Parathyroid adenoma (tissue), 2 donors: ENCODE results near the gene CFAP100.

Experiments used
- H2AFZ ChIP-seq: fragments of 300-600 bp; sonication (generic); one replicate; pipeline ENCODE4 v1.7.0; 2017; ENCODE audit warnings: antibody characterized with exemption, mild to moderate bottlenecking
- H3K27ac ChIP-seq: fragments of 300-600 bp; sonication (generic); one replicate; pipeline ENCODE4 v1.7.0; 2017
- H3K27me3 ChIP-seq: fragments of 300-600 bp; sonication (generic); one replicate; pipeline ENCODE4 v1.7.0; 2017; ENCODE audit warnings: low read length; ENCODE audit not compliant: control insufficient read depth, insufficient read depth
- H3K36me3 ChIP-seq: fragments of 300-600 bp; sonication (generic); one replicate; pipeline ENCODE4 v1.7.0; 2017; ENCODE audit warnings: low read length; ENCODE audit not compliant: control insufficient read depth, insufficient read depth
- H3K4me1 ChIP-seq: fragments of 300-600 bp; sonication (generic); one replicate; pipeline ENCODE4 v1.7.0; 2017; ENCODE audit warnings: control low read depth
- H3K4me2 ChIP-seq: fragments of 300-600 bp; sonication (generic); one replicate; pipeline ENCODE4 v1.7.0; 2017; ENCODE audit warnings: low read length
- H3K4me3 ChIP-seq: fragments of 300-600 bp; sonication (generic); one replicate; pipeline ENCODE4 v1.7.0; 2017; ENCODE audit warnings: low read depth, low read length
- H3K79me2 ChIP-seq: fragments of 300-600 bp; sonication (generic); one replicate; pipeline ENCODE4 v1.7.0; 2017; ENCODE audit warnings: control low read depth
- H3K9ac ChIP-seq: fragments of 300-600 bp; sonication (generic); one replicate; pipeline ENCODE4 v1.7.0; 2017; ENCODE audit warnings: mild to moderate bottlenecking
- H3K9me3 ChIP-seq: fragments of 300-600 bp; sonication (generic); one replicate; pipeline ENCODE4 v1.7.0; 2017; ENCODE audit warnings: low read length; ENCODE audit not compliant: control insufficient read depth
- TF ChIP-seq, protein P1 (sequence below): fragments of 300-600 bp; sonication (generic); IDR thresholded peaks from one replicate; pipeline ENCODE4 v1.7.0; 2017; ENCODE audit warnings: antibody characterized with exemption, mild to moderate bottlenecking
- donor health status: primary hyperparathyroidism.

CFAP100 gene

DNA sequence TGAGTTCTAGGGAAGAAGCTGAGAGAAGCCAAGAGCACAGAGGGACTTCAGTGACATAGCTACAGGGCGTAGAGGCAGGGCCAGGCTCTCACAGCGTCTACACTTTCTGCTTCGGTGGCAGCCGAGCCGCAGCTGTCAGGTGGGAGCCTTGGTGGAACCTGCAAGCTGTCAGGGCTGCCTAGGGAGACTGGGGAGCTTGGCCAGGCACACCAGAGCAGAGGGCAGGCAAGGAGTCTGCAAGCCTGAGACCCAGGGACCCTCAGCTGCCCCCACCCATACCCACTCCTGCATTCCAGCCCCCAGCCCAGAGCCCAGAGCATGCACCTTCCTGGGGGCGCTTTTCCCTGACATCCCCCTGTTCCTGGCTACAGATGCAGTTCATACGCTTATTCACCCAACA lies 24.1 kb upstream of the CFAP100 start:
- no peak overlapping the region for H3K4me2 ChIP-seq
- H3K27me3 ChIP-seq = no peaks in the 10 kb centered on the region
- H3K4me1 ChIP-seq = no peaks in the 10 kb centered on the region
- TF ChIP-seq, protein P1, sequence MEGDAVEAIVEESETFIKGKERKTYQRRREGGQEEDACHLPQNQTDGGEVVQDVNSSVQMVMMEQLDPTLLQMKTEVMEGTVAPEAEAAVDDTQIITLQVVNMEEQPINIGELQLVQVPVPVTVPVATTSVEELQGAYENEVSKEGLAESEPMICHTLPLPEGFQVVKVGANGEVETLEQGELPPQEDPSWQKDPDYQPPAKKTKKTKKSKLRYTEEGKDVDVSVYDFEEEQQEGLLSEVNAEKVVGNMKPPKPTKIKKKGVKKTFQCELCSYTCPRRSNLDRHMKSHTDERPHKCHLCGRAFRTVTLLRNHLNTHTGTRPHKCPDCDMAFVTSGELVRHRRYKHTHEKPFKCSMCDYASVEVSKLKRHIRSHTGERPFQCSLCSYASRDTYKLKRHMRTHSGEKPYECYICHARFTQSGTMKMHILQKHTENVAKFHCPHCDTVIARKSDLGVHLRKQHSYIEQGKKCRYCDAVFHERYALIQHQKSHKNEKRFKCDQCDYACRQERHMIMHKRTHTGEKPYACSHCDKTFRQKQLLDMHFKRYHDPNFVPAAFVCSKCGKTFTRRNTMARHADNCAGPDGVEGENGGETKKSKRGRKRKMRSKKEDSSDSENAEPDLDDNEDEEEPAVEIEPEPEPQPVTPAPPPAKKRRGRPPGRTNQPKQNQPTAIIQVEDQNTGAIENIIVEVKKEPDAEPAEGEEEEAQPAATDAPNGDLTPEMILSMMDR = no peak
- no peaks in the 10 kb centered on the region for H3K36me3 ChIP-seq
- H3K79me2 ChIP-seq = no peaks in the 10 kb centered on the region
- H3K9ac ChIP-seq = no peak overlapping the region
- H2AFZ ChIP-seq = no peak overlapping the region
- no peaks in the 10 kb centered on the region for H3K9me3 ChIP-seq
- no peak overlapping the region for H3K27ac ChIP-seq
- no peak overlapping the region for H3K4me3 ChIP-seq

DNA sequence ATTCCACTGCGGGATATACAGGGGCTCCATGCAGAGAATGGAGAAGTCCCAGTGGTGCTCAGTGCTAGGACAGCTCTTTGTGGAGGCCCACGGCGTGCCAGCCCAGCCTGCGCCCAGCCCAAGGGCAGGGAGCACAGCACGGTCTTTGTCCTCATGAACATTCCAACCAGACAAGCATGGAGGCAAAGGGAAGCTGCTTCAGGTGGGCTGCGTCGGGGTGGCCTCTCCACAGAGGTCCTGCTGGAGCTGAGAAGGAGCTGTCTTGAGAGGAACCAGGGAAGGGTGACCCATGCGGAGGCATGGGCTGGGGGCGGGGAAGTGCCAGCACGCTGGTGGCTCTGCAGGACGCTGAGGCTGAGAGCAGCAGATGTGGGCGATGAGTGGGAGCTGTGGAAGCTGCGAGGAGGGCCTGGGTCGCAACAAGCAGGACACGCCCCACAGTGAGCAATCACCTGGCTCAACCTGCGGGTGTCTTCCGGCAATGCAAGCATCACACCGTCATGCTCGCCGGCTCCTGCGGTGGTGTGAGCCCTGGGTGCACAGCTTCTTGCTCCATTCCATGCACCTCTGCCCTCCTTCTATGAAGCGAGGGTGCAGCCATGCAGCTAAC lies 23.5 kb upstream of the CFAP100 start:
- H3K4me1 ChIP-seq = no peaks in the 10 kb centered on the region
- H3K4me3 ChIP-seq = no peak overlapping the region
- H3K27ac ChIP-seq = no peak overlapping the region
- no peak overlapping the region for H3K9ac ChIP-seq
- H3K4me2 ChIP-seq = no peak overlapping the region
- H2AFZ ChIP-seq = no peak overlapping the region
- H3K36me3 ChIP-seq = no peaks in the 10 kb centered on the region
- H3K79me2 ChIP-seq = no peaks in the 10 kb centered on the region
- no peaks in the 10 kb centered on the region for H3K27me3 ChIP-seq
- TF ChIP-seq, protein P1 = no peak
- no peaks in the 10 kb centered on the region for H3K9me3 ChIP-seq

DNA sequence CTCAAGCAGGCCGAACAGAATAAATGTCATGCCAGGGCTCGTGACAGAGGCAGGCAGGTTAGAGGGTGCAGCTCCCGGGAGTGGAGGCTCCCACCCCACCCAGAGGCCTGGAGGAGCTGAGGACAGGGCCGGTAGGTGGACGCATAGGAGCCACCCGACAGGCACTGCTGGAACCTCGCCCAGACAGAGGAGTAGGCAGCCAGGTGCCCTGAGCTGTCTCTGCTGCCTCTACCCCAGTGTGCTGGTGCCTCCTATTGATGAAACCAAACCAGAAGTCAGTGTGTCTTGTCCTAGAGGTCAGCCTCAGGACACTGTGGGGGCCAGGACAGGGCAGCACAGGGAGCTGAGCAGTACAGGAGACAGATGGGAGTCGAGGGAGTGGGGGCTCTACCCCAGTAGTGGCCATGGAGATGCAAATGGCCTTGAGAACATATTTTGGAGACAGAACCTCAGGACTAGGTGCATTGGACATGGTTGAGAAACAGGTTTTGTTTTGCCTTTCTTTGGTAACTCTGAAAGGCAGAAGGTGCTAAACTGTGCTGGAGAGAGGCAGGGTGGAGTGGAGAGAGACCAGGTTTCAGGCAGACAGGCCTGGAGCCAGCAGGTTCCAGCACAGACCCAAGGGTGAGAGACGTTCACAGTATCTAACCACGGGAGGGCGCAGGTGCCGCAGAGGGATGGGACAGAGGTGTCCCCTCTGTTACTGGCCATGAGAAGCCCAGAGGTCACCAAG lies 22.1 kb upstream of the CFAP100 start:
- Histone ChIP-seq H3K4me2 (no peak overlapping the region), H3K79me2 (no peaks in the 10 kb centered on the region), H3K36me3 (no peaks in the 10 kb centered on the region), H3K4me1 (no peaks in the 10 kb centered on the region), H3K4me3 (no peak overlapping the region), H2AFZ (no peak overlapping the region), H3K9me3 (no peaks in the 10 kb centered on the region), H3K9ac (no peak overlapping the region), H3K27ac (no peak overlapping the region), H3K27me3 (no peaks in the 10 kb centered on the region)
- TF ChIP-seq, protein P1 = no peak

DNA sequence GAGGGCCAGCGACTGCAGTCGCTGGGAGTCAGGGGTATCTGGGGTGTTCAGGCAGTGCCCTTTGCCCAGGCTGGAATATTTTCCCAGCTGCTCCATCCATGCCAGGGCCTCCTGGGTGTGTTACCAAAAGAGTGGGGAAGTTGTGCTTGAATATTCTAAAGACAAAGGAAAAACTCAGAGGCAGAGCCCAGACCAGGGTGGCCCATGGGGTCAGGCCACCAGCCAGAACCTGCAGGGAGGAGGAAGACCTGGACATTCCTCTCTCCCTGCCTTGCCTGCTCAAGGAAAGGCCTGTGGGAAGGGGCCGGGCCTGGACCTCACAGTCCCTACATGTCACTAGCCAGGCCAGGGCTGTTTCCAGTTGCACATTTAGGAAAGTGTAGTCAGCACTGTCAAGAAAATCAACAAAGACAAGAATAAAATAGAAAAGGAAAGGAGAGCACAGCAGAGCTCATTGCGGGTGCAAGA lies 21.5 kb upstream of the CFAP100 start:
- no peaks in the 10 kb centered on the region for H3K9me3 ChIP-seq
- no peak overlapping the region for H2AFZ ChIP-seq
- TF ChIP-seq, protein P1 = no peak
- no peak overlapping the region for H3K9ac ChIP-seq
- no peaks in the 10 kb centered on the region for H3K79me2 ChIP-seq
- no peak overlapping the region for H3K4me2 ChIP-seq
- H3K4me3 ChIP-seq = no peak overlapping the region
- H3K36me3 ChIP-seq = no peaks in the 10 kb centered on the region
- no peaks in the 10 kb centered on the region for H3K27me3 ChIP-seq
- H3K27ac ChIP-seq = no peak overlapping the region
- H3K4me1 ChIP-seq = no peaks in the 10 kb centered on the region
